HepG2 (cell line): ENCODE results near the gene NAE1. TPM values are rescaled to one million over a fixed set of nuclear protein-coding genes. Genes with fewer than 3 reads are reported as not detected.

ENCODE experiments used
- ATAC-seq: fragments of 200-7000 bp; cut with Tn5 transposase; 3 replicates; pipeline ENCODE4 v1.9.1; 2020; ENCODE audit warnings: mild to moderate bottlenecking, moderate library complexity
- BruUV-seq: library from RNA; stranded (reverse); fragments of 400-500 nt; replicated peaks from 2 replicates; lab custom pipeline; 2021; lab: Mats Ljungman, UMichigan
- CTCF ChIA-PET: fragments of 300-600 bp; formaldehyde crosslinking; extraction: SDS; loops from one replicate; lab custom pipeline; 2021; ENCODE audit warnings: low total read pairs, inconsistent platforms, low intra/inter-chr PET ratio; lab: Yijun Ruan, JAX
- POLR2A ChIA-PET: fragments of 350-600 bp; sonication (Branson Sonifier 250); formaldehyde crosslinking; loops from one replicate; lab custom pipeline; 2020; ENCODE audit warnings: antibody characterized with exemption, inconsistent platforms; lab: Yijun Ruan, JAX
- DNase-seq: peaks from one replicate; pipeline ENCODE4 v3.0.0-alpha.2; 2015; ENCODE audit warnings: low spot score
- FAIRE-seq: peaks from 3 replicates; lab custom pipeline; 2011; peaks lifted over from hg19 to GRCh38; lab: Jason Lieb, UNC
- H2AFZ ChIP-seq: one replicate; pipeline ENCODE4 v1.6.1; 2011; ENCODE audit warnings: low read length, inconsistent platforms
- H3K27ac ChIP-seq: fragments of 300-600 bp; 3 replicates; pipeline ENCODE4 v1.8.0; 2011; ENCODE audit warnings: mixed run types, mild to moderate bottlenecking, mixed read lengths, low read length, inconsistent platforms; ENCODE audit not compliant: insufficient read depth; ENCODE audit errors: extremely low read length
- H3K27me3 ChIP-seq, 2 experiments: fragments of 200-600 bp in 1 of 2; 2 replicates in 1 of 2; 3 replicates in 1 of 2; pipeline versions ENCODE4 v1.6.0 to v1.8.0; 2011; ENCODE audit warnings: low read length in 2 of 2, mild to moderate bottlenecking in 2 of 2, moderate library complexity in 2 of 2, inconsistent platforms in 1 of 2; ENCODE audit not compliant: insufficient read depth in 2 of 2, control insufficient read depth in 1 of 2
- H3K36me3 ChIP-seq, 2 experiments: fragments of 200-600 bp in 1 of 2; replicated peaks in 1 of 2; 2 replicates in 1 of 2; 3 replicates in 1 of 2; pipeline versions ENCODE4 v1.5.1 to v1.8.0; 2011; ENCODE audit warnings: low read length in 2 of 2, inconsistent platforms in 1 of 2; ENCODE audit not compliant: insufficient read depth in 2 of 2, control insufficient read depth in 1 of 2
- H3K4me1 ChIP-seq: 2 replicates; pipeline ENCODE4 v1.5.1; 2012; ENCODE audit warnings: low read length, inconsistent platforms; ENCODE audit not compliant: insufficient read depth
- H3K4me2 ChIP-seq: 2 replicates; pipeline ENCODE4 v1.6.0; 2011; ENCODE audit warnings: low read depth, low read length, inconsistent platforms
- H3K4me3 ChIP-seq, 3 experiments: fragments of 200-600 bp in 1 of 3; sonication (generic), shearing (Covaris generic) in 1 of 3; replicated peaks in 1 of 3; 2 replicates each; pipeline ENCODE4 v1.5.1; 2011 to 2016; ENCODE audit warnings: low read length in 3 of 3, inconsistent platforms in 2 of 3, low read depth in 2 of 3, mild to moderate bottlenecking in 2 of 3, control low read depth in 1 of 3, mixed read lengths in 1 of 3; ENCODE audit not compliant: insufficient read depth in 1 of 3
- H3K79me2 ChIP-seq: one replicate; pipeline ENCODE4 v1.6.1; 2011; ENCODE audit warnings: low read length, inconsistent platforms; ENCODE audit not compliant: insufficient read depth
- H3K9ac ChIP-seq: 2 replicates; pipeline ENCODE4 v1.6.0; 2011; ENCODE audit warnings: mild to moderate bottlenecking, low read depth, low read length, inconsistent platforms; ENCODE audit not compliant: insufficient read depth
- H3K9me3 ChIP-seq: 2 replicates; pipeline ENCODE4 v1.5.1; 2012; ENCODE audit warnings: mild to moderate bottlenecking, low read length
- H4K20me1 ChIP-seq: 2 replicates; pipeline ENCODE4 v1.6.0; 2011; ENCODE audit warnings: inconsistent platforms, mild to moderate bottlenecking, low read length, moderate library complexity; ENCODE audit not compliant: insufficient read depth
- SNAPC2 ChIP-seq: sonication (generic); formaldehyde crosslinking; IDR thresholded peaks from 2 replicates; pipeline ENCODE4 v1.8.1; 2022; ENCODE audit warnings: mild to moderate bottlenecking, missing genetic modification reagents
- ZMYM3 ChIP-seq: sonication (generic); formaldehyde crosslinking; IDR thresholded peaks from 2 replicates; pipeline ENCODE4 v1.5.1; 2020; ENCODE audit warnings: mild to moderate bottlenecking, missing genetic modification reagents
- ZNF629 ChIP-seq: sonication (generic); formaldehyde crosslinking; conservative IDR thresholded peaks from 2 replicates; pipeline ENCODE4 v1.5.0; 2020; ENCODE audit warnings: missing genetic modification reagents
- ZNF790 ChIP-seq: sonication (generic); formaldehyde crosslinking; IDR thresholded peaks from 2 replicates; pipeline ENCODE4 v1.8.0; 2022; ENCODE audit warnings: missing genetic modification reagents, mild to moderate bottlenecking, borderline replicate concordance
- ZNF883 ChIP-seq: sonication (generic); formaldehyde crosslinking; IDR thresholded peaks from 2 replicates; pipeline ENCODE4 v1.5.1; 2020; ENCODE audit warnings: mild to moderate bottlenecking, missing genetic modification reagents; ENCODE audit errors: not compliant biosample characterization
- ZSCAN31 ChIP-seq: sonication (generic); formaldehyde crosslinking; IDR thresholded peaks from 2 replicates; pipeline ENCODE4 v1.5.0; 2020; ENCODE audit warnings: low read depth, mild to moderate bottlenecking, missing genetic modification reagents
- WGBS: methylation state at CpG from one replicate; pipeline ENCODE4 v1.1.6; 2017; ENCODE audit warnings: low lambda C conversion rate; 5-methylcytosine and 5-hydroxymethylcytosine counted together
- in situ Hi-C: cut with HindIII; loops from 2 replicates; pipeline ENCODE4 v1.10.0; 2017; ENCODE audit warnings: low pct_unique_long_range_greater_than_20kb; ENCODE audit not compliant: extremely low pct_ligation_motif_present
- intact Hi-C: fragments of 100-400 bp; cut with micrococcal nuclease; formaldehyde crosslinking; loops from one replicate; pipeline ENCODE4 v1.10.0; 2022; ENCODE audit not compliant: unreplicated experiment
- polyA plus RNA-seq, 8 experiments: library from polyadenylated mRNA; depleted of rRNA in 3 of 8; stranded (reverse) in 7 of 8; unstranded in 1 of 8; fragments of >200 nt; fragmentation: Illumina TruSeq in 4 of 8; extraction: Trizol in 4 of 8; gene quantifications; 2 replicates each; pipeline versions ENCODE4 v1.2.1 to v1.2.3, GENCODE V29; 2011 to 2016; ENCODE audit warnings: low read depth in 4 of 8, missing spikeins in 1 of 8, mixed read lengths in 1 of 8; ENCODE audit not compliant: insufficient read depth in 1 of 8
- total RNA-seq, 5 experiments: library from RNA; depleted of rRNA; stranded (reverse); fragments of >200 nt; fragmentation: Illumina TruSeq; extraction: Trizol; gene quantifications; 2 replicates each; pipeline ENCODE4 v1.2.3, GENCODE V29; 2016; ENCODE audit warnings: low read depth in 1 of 5
- TF ChIP-seq, protein P1 (sequence below): sonication (generic); formaldehyde crosslinking; IDR thresholded peaks from 2 replicates; pipeline ENCODE4 v1.8.1; 2023; ENCODE audit warnings: mild to moderate bottlenecking, missing genetic modification reagents

NAE1 gene
- total and polyA plus RNA-seq, 2 of the 13 experiments (the other 11 are each of a cell fraction or from before 2014, with no cell fraction given): 95.7 to 206 TPM

DNA sequence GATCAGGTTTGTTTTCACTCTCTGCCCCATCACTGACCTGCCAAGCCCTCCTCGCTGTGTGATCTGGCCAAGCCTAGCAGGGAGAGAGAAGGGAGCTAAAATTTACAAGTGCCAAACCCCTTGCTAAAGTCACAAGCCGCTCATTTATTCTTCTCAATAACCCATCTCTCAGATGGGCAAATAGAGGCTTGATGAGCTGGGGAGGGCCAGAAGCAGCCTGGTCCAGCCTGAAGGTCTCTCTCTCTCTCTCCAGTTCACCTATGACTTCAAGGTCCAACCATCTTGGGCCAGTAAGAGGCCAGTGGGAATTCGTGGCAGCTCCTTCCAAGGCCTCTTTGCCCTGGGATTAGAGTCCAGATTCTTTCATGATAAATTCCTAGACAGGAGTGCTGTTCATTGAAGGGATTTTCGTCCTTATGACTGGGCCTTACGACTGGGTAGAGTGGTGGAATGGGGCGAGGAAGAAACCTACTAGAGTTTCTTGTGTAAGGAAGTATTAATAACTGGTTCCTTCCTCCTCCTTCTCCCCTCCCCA is 16.8 kb upstream of the NAE1 start:
- FAIRE-seq (no peak), DNase-seq (no peak), ATAC-seq (no peak)
- WGBS: 14% methylated on average over 6 of the region's 6 CpGs
- ChIA-PET CTCF (no interaction called here), POLR2A (no interaction called here)
- Histone ChIP-seq H4K20me1 (no peaks in the 10 kb centered on the region), H3K27me3 (peaks cover 7 to 71% of the 10 kb centered on the region in 2 experiments; a peak in 4 of 5 replicates), H3K9ac (no peak overlapping the region), H3K27ac (no peak overlapping the region), H3K4me1 (peaks cover 15% of the 10 kb centered on the region; the same call in 1 of the 2 replicates), H3K4me3 (no peak overlapping the region), H3K79me2 (no peaks in the 10 kb centered on the region), H3K36me3 (no peaks in the 10 kb centered on the region), H3K9me3 (no peaks in the 10 kb centered on the region), H2AFZ (no peak overlapping the region), H3K4me2 (no peak overlapping the region)
- TF ChIP-seq ZMYM3 (CRISPR knock-in tag) (0 out of 2 replicates have a peak, but pooled peaks have one; percentile 33), ZSCAN31 (CRISPR knock-in tag) (no peak), ZNF629 (CRISPR knock-in tag) (peak; percentile 80), ZNF790 (no peak), ZNF883 (CRISPR knock-in tag) (no peak), SNAPC2 (no peak)
- TF ChIP-seq, protein P1, sequence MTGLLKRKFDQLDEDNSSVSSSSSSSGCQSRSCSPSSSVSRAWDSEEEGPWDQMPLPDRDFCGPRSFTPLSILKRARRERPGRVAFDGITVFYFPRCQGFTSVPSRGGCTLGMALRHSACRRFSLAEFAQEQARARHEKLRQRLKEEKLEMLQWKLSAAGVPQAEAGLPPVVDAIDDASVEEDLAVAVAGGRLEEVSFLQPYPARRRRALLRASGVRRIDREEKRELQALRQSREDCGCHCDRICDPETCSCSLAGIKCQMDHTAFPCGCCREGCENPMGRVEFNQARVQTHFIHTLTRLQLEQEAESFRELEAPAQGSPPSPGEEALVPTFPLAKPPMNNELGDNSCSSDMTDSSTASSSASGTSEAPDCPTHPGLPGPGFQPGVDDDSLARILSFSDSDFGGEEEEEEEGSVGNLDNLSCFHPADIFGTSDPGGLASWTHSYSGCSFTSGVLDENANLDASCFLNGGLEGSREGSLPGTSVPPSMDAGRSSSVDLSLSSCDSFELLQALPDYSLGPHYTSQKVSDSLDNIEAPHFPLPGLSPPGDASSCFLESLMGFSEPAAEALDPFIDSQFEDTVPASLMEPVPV (CRISPR knock-in tag): no peak
- in situ Hi-C loops: no loop called here
- no TSS peak for BruUV-seq
- intact Hi-C loops: loop anchor here (10.0 kb wide), 1 partner anchor 93 kb away; the partner anchor contains the start of gene DYNC1LI2
